Hindlimb muscle (tissue), 1 donor: Measurements from ENCODE around the gene CAMSAP1. TPM values are rescaled to one million over a fixed set of nuclear protein-coding genes. Genes with fewer than 3 reads are reported as not detected.
"Not testable (repeated sequence)": the region's sequence is repeated elsewhere in the genome, so short reads cannot be mapped to it uniquely, and the experiment has no call there.

Experiments used
- DNase-seq: peaks from one replicate; pipeline ENCODE4 v3.0.0-alpha.2; 2013
- polyA plus RNA-seq: library from polyadenylated mRNA; unstranded; fragments of 120-200 nt; gene quantifications from one replicate; pipeline ENCODE4 v1.2.1, GENCODE V29; 2013; ENCODE audit not compliant: insufficient read length

CAMSAP1 gene
- 29.0 TPM for polyA plus RNA-seq

DNA sequence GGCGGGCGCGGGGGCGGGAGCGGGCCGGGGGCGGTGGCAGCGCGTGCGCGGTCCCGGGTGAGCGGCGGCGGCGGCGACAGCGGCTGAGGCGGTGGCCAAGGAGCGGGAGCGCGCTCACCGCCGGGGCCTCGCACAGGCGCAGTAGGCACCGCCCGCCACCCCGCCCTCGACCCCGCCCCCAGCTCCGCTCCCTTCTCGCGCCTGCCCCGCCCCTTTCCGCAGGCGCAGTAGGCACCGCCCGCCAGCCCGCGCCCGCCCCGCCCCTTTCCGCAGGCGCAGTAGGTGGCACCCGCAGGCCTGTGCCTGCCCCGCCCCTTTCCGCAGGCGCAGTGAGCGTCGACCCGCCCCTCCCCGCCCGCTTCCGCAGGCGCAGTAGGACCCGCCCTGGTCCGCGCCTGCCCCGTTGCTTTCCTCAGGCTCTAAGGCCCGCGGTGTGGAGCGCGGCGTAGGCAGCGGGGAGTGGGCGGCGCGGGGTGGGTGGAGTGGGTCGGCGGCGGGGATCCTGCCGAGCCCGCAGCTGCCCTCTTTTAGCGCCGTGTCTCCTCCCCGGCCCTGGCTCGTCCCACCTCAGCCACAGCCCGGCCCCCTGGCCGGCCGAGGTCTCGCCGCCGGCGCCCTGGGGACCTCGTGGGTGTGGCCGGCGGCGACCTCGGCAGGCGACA is at the start of gene CAMSAP1:
Gene CAMSAP1 (minus strand): TSS at position 116 of the 662 bp plus-strand sequence. CDS start 387 bp downstream, outside the sequence.
- peak; percentile 96 for DNase-seq

GRCh38 chr9:135956802-135957174 is 49.4 kb upstream of the CAMSAP1 start:
- DNase-seq, result no peak

GRCh38 chr9:135955934-135956801 is 48.8 kb upstream of the CAMSAP1 start:
- DNase-seq, result no peak

- no peak for DNase-seq
These were observed 45.4 kb upstream of the CAMSAP1 start for GRCh38 chr9:135952664-135953206.

- no peak for DNase-seq
These were observed 44.7 kb upstream of the CAMSAP1 start for GRCh38 chr9:135951889-135952663.

GRCh38 chr9:135951310-135951709 is 44.0 kb upstream of the CAMSAP1 start:
- not testable (repeated sequence) for DNase-seq

- DNase-seq, result not testable (repeated sequence)
These were observed 43.5 kb upstream of the CAMSAP1 start for GRCh38 chr9:135950841-135951240.

GRCh38 chr9:135950135-135950682 is 42.9 kb upstream of the CAMSAP1 start:
- DNase-seq, result no peak

DNA sequence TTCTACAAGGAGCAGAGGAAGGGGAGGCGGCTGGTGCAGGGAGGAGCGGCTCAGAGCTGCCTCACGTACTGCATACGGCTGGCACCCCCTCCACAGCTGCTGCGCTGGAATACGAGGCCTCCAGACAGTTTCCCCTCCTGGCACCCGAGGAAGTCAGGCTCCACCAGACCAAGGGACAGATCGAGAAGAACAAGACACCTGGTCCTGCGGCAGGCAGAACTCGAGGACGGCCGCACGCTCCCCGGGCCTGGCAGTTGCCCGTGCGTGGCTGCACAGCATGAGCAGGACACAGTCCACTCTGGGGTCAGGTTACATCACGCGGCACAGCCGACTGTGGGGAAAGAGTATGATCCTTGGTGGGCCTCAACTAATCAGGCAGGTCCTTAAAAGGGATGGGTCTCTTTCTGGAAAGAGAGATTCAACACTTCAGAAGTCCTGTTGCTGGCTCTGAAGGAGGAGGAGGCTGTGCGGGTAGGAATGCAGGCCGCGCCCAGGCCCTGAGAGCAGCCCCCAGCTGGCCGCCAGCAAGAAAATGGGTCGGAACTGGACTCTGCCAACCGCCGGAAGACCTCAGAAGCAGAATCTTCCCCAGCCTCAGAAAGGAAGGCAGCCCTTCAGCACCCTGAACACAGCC is 42.3 kb upstream of the CAMSAP1 start:
- DNase-seq, result no peak

GRCh38 chr9:135948968-135949367 is 41.6 kb upstream of the CAMSAP1 start:
- no peak for DNase-seq

- no peak for DNase-seq
These were observed 41.1 kb upstream of the CAMSAP1 start for GRCh38 chr9:135948446-135948845.

GRCh38 chr9:135947582-135947981 is 40.2 kb upstream of the CAMSAP1 start:
- DNase-seq, result no peak

- not testable (repeated sequence) for DNase-seq
These were observed 39.8 kb upstream of the CAMSAP1 start for GRCh38 chr9:135947105-135947504.

- no peak for DNase-seq
These were observed 39.1 kb upstream of the CAMSAP1 start for GRCh38 chr9:135946392-135946994.

DNA sequence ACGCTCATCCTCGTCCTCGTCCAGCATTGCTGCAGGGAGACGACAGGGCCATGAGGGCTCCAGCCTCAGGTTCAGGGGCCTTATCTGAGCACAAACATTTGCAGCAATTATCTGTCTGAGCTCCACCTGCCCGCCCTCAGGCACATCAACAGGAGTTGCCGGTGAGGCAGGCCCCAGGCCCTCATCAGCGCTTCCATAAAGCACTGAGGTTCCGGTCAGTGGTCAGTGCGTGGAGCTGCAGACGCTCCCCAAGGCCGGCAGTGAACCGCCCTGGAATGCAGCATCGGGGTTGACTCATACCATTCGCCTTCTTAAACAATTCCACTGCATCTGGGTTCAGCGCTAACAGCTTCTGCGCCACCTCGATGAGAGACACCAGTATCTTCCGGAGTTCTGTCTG is 38.6 kb upstream of the CAMSAP1 start:
- DNase-seq, result no peak

DNA sequence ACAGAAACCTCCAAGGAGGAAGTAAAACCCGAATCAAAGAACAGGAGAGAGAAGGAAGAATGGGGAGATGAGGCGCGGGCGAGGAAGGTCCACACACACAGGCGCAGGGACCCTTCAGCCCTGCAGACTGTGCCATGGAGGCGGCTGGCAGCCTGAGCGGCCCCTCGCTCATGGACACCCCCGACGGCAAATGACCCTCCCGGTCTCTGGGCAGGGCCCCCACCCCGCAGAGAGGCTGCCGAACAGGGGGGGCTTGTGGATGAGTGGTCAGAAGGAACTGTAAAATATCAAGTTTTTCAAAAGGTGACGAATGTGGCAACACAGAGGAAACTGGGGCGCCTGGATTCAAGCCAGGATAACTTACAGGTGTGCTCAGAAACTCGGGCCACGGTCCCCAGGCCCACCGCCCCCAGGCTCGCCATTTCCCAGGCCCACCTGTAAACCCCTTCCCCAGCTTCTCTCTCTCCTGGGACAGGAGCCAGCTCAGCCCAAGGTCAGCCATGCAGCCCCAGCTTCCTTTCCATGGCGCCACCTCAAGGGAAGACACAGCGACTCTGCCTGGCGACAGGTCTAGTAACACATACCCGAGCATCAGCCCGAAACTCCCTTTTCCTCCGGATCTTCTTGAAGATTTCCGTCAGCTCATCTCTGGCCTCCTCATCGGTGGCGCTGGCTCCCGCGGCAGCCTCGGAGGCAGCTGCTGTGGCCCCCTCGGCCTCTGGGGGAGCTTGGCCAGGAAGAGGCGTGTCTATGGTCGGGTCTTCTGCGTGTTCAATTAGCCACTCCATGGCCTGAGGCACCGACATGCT is 37.3 kb upstream of the CAMSAP1 start:
- no peak for DNase-seq

- DNase-seq, result not testable (repeated sequence)
These were observed 36.3 kb upstream of the CAMSAP1 start for GRCh38 chr9:135943604-135944003.

GRCh38 chr9:135941288-135941995 is 34.1 kb upstream of the CAMSAP1 start:
- DNase-seq, result no peak

GRCh38 chr9:135939351-135940265 is 32.3 kb upstream of the CAMSAP1 start:
- no peak for DNase-seq
